Mucosa of rectum (tissue), 2 donors: Measurements from ENCODE around the gene SMIM32.

Experiments
- H3K27ac ChIP-seq, 2 donors: one replicate each; pipeline ENCODE4 v1.7.0; 2013; ENCODE audit warnings: inconsistent platforms in 2 of 2, low read depth in 2 of 2, low read length in 2 of 2
- H3K27me3 ChIP-seq, 2 donors: one replicate each; pipeline ENCODE4 v1.7.0; 2013; ENCODE audit warnings: low read length in 2 of 2; ENCODE audit not compliant: control insufficient read depth in 2 of 2, insufficient read depth in 2 of 2
- H3K36me3 ChIP-seq, 2 donors: one replicate each; pipeline ENCODE4 v1.7.0; 2013; ENCODE audit warnings: low read length in 2 of 2; ENCODE audit not compliant: control insufficient read depth in 2 of 2, insufficient read depth in 2 of 2
- H3K4me1 ChIP-seq, 2 donors: one replicate each; pipeline ENCODE4 v1.7.0; 2013; ENCODE audit warnings: low read length in 2 of 2, mild to moderate bottlenecking in 1 of 2; ENCODE audit not compliant: control insufficient read depth in 2 of 2, insufficient read depth in 2 of 2
- H3K4me3 ChIP-seq, 2 donors: one replicate each; pipeline ENCODE4 v1.7.0; 2013; ENCODE audit warnings: low read length in 2 of 2
- H3K9ac ChIP-seq, 2 donors: one replicate each; pipeline ENCODE4 v1.7.0; 2013; ENCODE audit warnings: low read length in 2 of 2, low read depth in 1 of 2, mild to moderate bottlenecking in 1 of 2
- H3K9me3 ChIP-seq, 2 donors: one replicate each; pipeline ENCODE4 v1.7.0; 2013; ENCODE audit warnings: low read length in 2 of 2; ENCODE audit not compliant: control insufficient read depth in 2 of 2
- donor health status: healthy.
- donor health status: Normal muscosa, but diverticular disease.

The SMIM32 gene

GRCh38 chr5:136208916-136209315 is 16.0 kb upstream of the SMIM32 start:
- Histone ChIP-seq H3K9me3 (no peaks in the 10 kb centered on the region), H3K27ac (no peak overlapping the region), H3K36me3 (no peaks in the 10 kb centered on the region), H3K27me3 (no peaks in the 10 kb centered on the region), H3K4me3 (no peak overlapping the region), H3K9ac (no peak overlapping the region), H3K4me1 (no peaks in the 10 kb centered on the region)

GRCh38 chr5:136207631-136208030 is 14.7 kb upstream of the SMIM32 start:
- no peak overlapping the region for H3K27ac ChIP-seq
- H3K36me3 ChIP-seq, result no peaks in the 10 kb centered on the region
- H3K4me1 ChIP-seq, result no peaks in the 10 kb centered on the region
- no peak overlapping the region for H3K4me3 ChIP-seq
- H3K9me3 ChIP-seq, result no peaks in the 10 kb centered on the region
- no peak overlapping the region for H3K9ac ChIP-seq
- no peaks in the 10 kb centered on the region for H3K27me3 ChIP-seq

GRCh38 chr5:136206361-136206760 is 13.4 kb upstream of the SMIM32 start:
- Histone ChIP-seq H3K27me3 (no peaks in the 10 kb centered on the region), H3K4me1 (no peaks in the 10 kb centered on the region), H3K9me3 (no peaks in the 10 kb centered on the region), H3K4me3 (no peak overlapping the region), H3K9ac (no peak overlapping the region), H3K27ac (no peak overlapping the region), H3K36me3 (no peaks in the 10 kb centered on the region)

GRCh38 chr5:136205941-136206340 is 13.0 kb upstream of the SMIM32 start:
- no peaks in the 10 kb centered on the region for H3K9me3 ChIP-seq
- no peaks in the 10 kb centered on the region for H3K36me3 ChIP-seq
- no peaks in the 10 kb centered on the region for H3K4me1 ChIP-seq
- no peak overlapping the region for H3K4me3 ChIP-seq
- H3K27me3 ChIP-seq, result no peaks in the 10 kb centered on the region
- H3K9ac ChIP-seq, result no peak overlapping the region
- H3K27ac ChIP-seq, result no peak overlapping the region

GRCh38 chr5:136205061-136205702 is 12.2 kb upstream of the SMIM32 start:
- no peaks in the 10 kb centered on the region for H3K4me1 ChIP-seq
- H3K27ac ChIP-seq, result no peak overlapping the region

GRCh38 chr5:136203303-136203922 is 10.5 kb upstream of the SMIM32 start:
- Histone ChIP-seq H3K36me3 (no peaks in the 10 kb centered on the region), H3K27ac (no peak overlapping the region), H3K9ac (no peak overlapping the region), H3K4me3 (no peak overlapping the region), H3K9me3 (no peaks in the 10 kb centered on the region), H3K4me1 (no peaks in the 10 kb centered on the region), H3K27me3 (no peaks in the 10 kb centered on the region)

More at GRCh38 chr5:136205061-136205702, 12.2 kb upstream of the SMIM32 start:
- no peaks in the 10 kb centered on the region for H3K9me3 ChIP-seq
- no peak overlapping the region for H3K4me3 ChIP-seq
- no peaks in the 10 kb centered on the region for H3K36me3 ChIP-seq
- no peak overlapping the region for H3K9ac ChIP-seq
- H3K27me3 ChIP-seq, result no peaks in the 10 kb centered on the region

GRCh38 chr5:136202469-136203205 is 9.7 kb upstream of the SMIM32 start:
- H3K4me3 ChIP-seq, result no peak overlapping the region
- H3K9me3 ChIP-seq, result no peaks in the 10 kb centered on the region
- H3K4me1 ChIP-seq, result no peaks in the 10 kb centered on the region
- H3K27me3 ChIP-seq, result no peaks in the 10 kb centered on the region
- H3K27ac ChIP-seq, result no peak overlapping the region
- no peaks in the 10 kb centered on the region for H3K36me3 ChIP-seq
- no peak overlapping the region for H3K9ac ChIP-seq

- Histone ChIP-seq H3K36me3 (no peaks in the 10 kb centered on the region), H3K27me3 (no peaks in the 10 kb centered on the region), H3K9me3 (no peaks in the 10 kb centered on the region), H3K27ac (no peak overlapping the region), H3K4me3 (no peak overlapping the region), H3K9ac (no peak overlapping the region), H3K4me1 (no peaks in the 10 kb centered on the region)
Measured at GRCh38 chr5:136201870-136202269, 8.9 kb upstream of the SMIM32 start.

GRCh38 chr5:136200761-136201160 is 7.8 kb upstream of the SMIM32 start:
- Histone ChIP-seq H3K27ac (no peak overlapping the region), H3K9me3 (no peaks in the 10 kb centered on the region), H3K9ac (no peak overlapping the region), H3K27me3 (no peaks in the 10 kb centered on the region), H3K4me3 (no peak overlapping the region), H3K36me3 (no peaks in the 10 kb centered on the region), H3K4me1 (no peaks in the 10 kb centered on the region)

GRCh38 chr5:136200130-136200529 is 7.2 kb upstream of the SMIM32 start:
- H3K9ac ChIP-seq, result no peak overlapping the region
- H3K36me3 ChIP-seq, result no peaks in the 10 kb centered on the region
- no peaks in the 10 kb centered on the region for H3K9me3 ChIP-seq
- no peak overlapping the region for H3K27ac ChIP-seq
- H3K27me3 ChIP-seq, result no peaks in the 10 kb centered on the region
- no peak overlapping the region for H3K4me3 ChIP-seq
- no peaks in the 10 kb centered on the region for H3K4me1 ChIP-seq
